DMS53 treated with DMSO at 0.1 percent for 48 hours (cell line): Measurements from ENCODE around the gene PERM1.
"Not testable (repeated sequence)": the region's sequence is repeated elsewhere in the genome, so short reads cannot be mapped to it uniquely, and the experiment has no call there.

ENCODE experiments used
- DNase-seq: peaks from one replicate; lab custom pipeline; 2025; ENCODE audit not compliant: unreplicated experiment; lab: John Stamatoyannopoulos, UW

Gene PERM1

GRCh38 chr1:950881-951280, 31.0 kb downstream of the PERM1 start:
- no peak for DNase-seq

GRCh38 chr1:950268-950667, 31.6 kb downstream of the PERM1 start:
- DNase-seq, result no peak

GRCh38 chr1:947958-948357, 33.9 kb downstream of the PERM1 start:
- DNase-seq, result no peak

GRCh38 chr1:946811-947210, 35.1 kb downstream of the PERM1 start:
- DNase-seq, result not testable (repeated sequence)

- DNase-seq, result no peak
These were observed 36.0 kb downstream of the PERM1 start for GRCh38 chr1:945688-946556.

GRCh38 chr1:944341-945325, 37.3 kb downstream of the PERM1 start:
- DNase-seq, result no peak

GRCh38 chr1:943545-944340, 38.1 kb downstream of the PERM1 start:
- no peak for DNase-seq

GRCh38 chr1:942864-943533, 38.9 kb downstream of the PERM1 start:
- DNase-seq, result no peak

GRCh38 chr1:942411-942821, 39.5 kb downstream of the PERM1 start:
- no peak for DNase-seq

GRCh38 chr1:941588-942383, 40.1 kb downstream of the PERM1 start:
- DNase-seq, result peak; percentile 31

GRCh38 chr1:941015-941587, 40.8 kb downstream of the PERM1 start:
- DNase-seq, result no peak

- no peak for DNase-seq
These were observed 41.5 kb downstream of the PERM1 start for GRCh38 chr1:940107-941014.

GRCh38 chr1:939511-940106, 42.3 kb downstream of the PERM1 start:
- no peak for DNase-seq

GRCh38 chr1:938711-939489, 43.0 kb downstream of the PERM1 start:
- DNase-seq, result no peak

- DNase-seq, result peak; percentile 20
These were observed 43.7 kb downstream of the PERM1 start for GRCh38 chr1:938088-938683.

- no peak for DNase-seq
These were observed 44.4 kb downstream of the PERM1 start for GRCh38 chr1:937521-937920.
